Stimulated activated CD8-positive, alpha-beta memory T cell treated with anti-CD3 and anti-CD28 coated beads, Interleukin-15, amount 100 ng/mL, for 4 hours (primary cell): ENCODE measurements around the gene ZNF624.
"Not testable (repeated sequence)": the region's sequence is repeated elsewhere in the genome, so short reads cannot be mapped to it uniquely, and the experiment has no call there.

Source experiments
- DNase-seq, 2 donors: peaks; one replicate each; pipeline ENCODE4 v3.0.0-alpha.2; 2020; ENCODE audit warnings: low read depth in 2 of 2

The ZNF624 gene

GRCh38 chr17:16653367-16654041 is at the start of gene ZNF624:
ZNF624 (minus strand) TSS chr17:16653850.
- DNase-seq: peak; percentile 67 to 75

- not testable (repeated sequence) for DNase-seq
Observed at GRCh38 chr17:16697603-16698002, 44.0 kb upstream of the ZNF624 start.

GRCh38 chr17:16690447-16690846 is 36.8 kb upstream of the ZNF624 start:
- DNase-seq: not testable (repeated sequence)

GRCh38 chr17:16689731-16690281 is 36.2 kb upstream of the ZNF624 start, which contains the start of gene CCDC144A:
CCDC144A (plus strand) TSS chr17:16690241; CDS start chr17:16690401, 160 bp downstream.
- DNase-seq: peak in 1 of 2 donors; percentile 30

- DNase-seq: not testable (repeated sequence)
Observed at GRCh38 chr17:16687151-16687550, 33.5 kb upstream of the ZNF624 start.

- not testable (repeated sequence) for DNase-seq
Observed at GRCh38 chr17:16686019-16686418, 32.4 kb upstream of the ZNF624 start.

GRCh38 chr17:16683290-16684138 is 29.9 kb upstream of the ZNF624 start:
- not testable (repeated sequence) for DNase-seq

- no peak for DNase-seq
Observed at GRCh38 chr17:16676676-16677268, 23.1 kb upstream of the ZNF624 start.

GRCh38 chr17:16666907-16667636 is 13.4 kb upstream of the ZNF624 start:
- DNase-seq: not testable (repeated sequence)

GRCh38 chr17:16666553-16666906 is 12.9 kb upstream of the ZNF624 start:
- not testable (repeated sequence) for DNase-seq

GRCh38 chr17:16662936-16663335 is 9.3 kb upstream of the ZNF624 start:
- DNase-seq: no peak

GRCh38 chr17:16661217-16661616 is 7.6 kb upstream of the ZNF624 start:
- DNase-seq: no peak

- DNase-seq: no peak
Observed at GRCh38 chr17:16652847-16653366, 743 bp downstream of the ZNF624 start.

- DNase-seq: no peak
Observed at GRCh38 chr17:16652252-16652651, 1.4 kb downstream of the ZNF624 start.

GRCh38 chr17:16649585-16649984 is 4.1 kb downstream of the ZNF624 start:
- DNase-seq: no peak

- no peak for DNase-seq
Observed at GRCh38 chr17:16639438-16639837, 14.2 kb downstream of the ZNF624 start.

- DNase-seq: no peak
Observed at GRCh38 chr17:16623282-16623681, 30.4 kb downstream of the ZNF624 start.

- no peak for DNase-seq
Observed at GRCh38 chr17:16622540-16623277, 30.9 kb downstream of the ZNF624 start.

GRCh38 chr17:16617481-16618060 is 36.1 kb downstream of the ZNF624 start:
- DNase-seq: no peak

- DNase-seq: no peak
Observed at GRCh38 chr17:16599537-16599936, 54.1 kb downstream of the ZNF624 start.
